Osteocyte (in vitro differentiated cells): Measurements from ENCODE around the gene SSTR5. TPM values are rescaled to one million over a fixed set of nuclear protein-coding genes. Genes with fewer than 3 reads are reported as not detected.

Experiments
- DNase-seq: peaks from one replicate; pipeline ENCODE4 v3.0.0; 2021; ENCODE audit warnings: mixed read lengths; ENCODE audit not compliant: unreplicated experiment; ENCODE audit errors: extremely low spot score
- H3K27ac Mint-ChIP-seq: one replicate; pipeline ENCODE4 v1.8.0; 2021; ENCODE audit warnings: mild to moderate bottlenecking, mixed read lengths; ENCODE audit not compliant: unreplicated experiment
- H3K27me3 Mint-ChIP-seq: one replicate; pipeline ENCODE4 v1.8.0; 2021; ENCODE audit warnings: mixed read lengths; ENCODE audit not compliant: unreplicated experiment
- H3K36me3 Mint-ChIP-seq: one replicate; pipeline ENCODE4 v1.8.0; 2021; ENCODE audit warnings: mixed read lengths; ENCODE audit not compliant: unreplicated experiment
- H3K4me1 Mint-ChIP-seq: one replicate; pipeline ENCODE4 v1.8.0; 2021; ENCODE audit warnings: mixed read lengths; ENCODE audit not compliant: unreplicated experiment
- H3K4me3 Mint-ChIP-seq: one replicate; pipeline ENCODE4 v1.8.0; 2021; ENCODE audit warnings: mild to moderate bottlenecking, moderate library complexity, mixed read lengths; ENCODE audit not compliant: unreplicated experiment
- H3K9me3 Mint-ChIP-seq: one replicate; pipeline ENCODE4 v1.8.0; 2021; ENCODE audit warnings: mixed read lengths; ENCODE audit not compliant: unreplicated experiment
- total RNA-seq: library from RNA; stranded (reverse); gene quantifications from 2 replicates; pipeline ENCODE4 v1.2.1, GENCODE V29; 2021
- TF ChIP-seq, protein P1 (sequence below): fragments of 200-600 bp; sonication (generic); IDR thresholded peaks from 2 replicates; pipeline ENCODE4 v1.5.0; 2021; ENCODE audit warnings: antibody characterized with exemption, mild to moderate bottlenecking, moderate library complexity

SSTR5 gene
- total RNA-seq, 1 donor from 2014 or later, result not detected

DNA sequence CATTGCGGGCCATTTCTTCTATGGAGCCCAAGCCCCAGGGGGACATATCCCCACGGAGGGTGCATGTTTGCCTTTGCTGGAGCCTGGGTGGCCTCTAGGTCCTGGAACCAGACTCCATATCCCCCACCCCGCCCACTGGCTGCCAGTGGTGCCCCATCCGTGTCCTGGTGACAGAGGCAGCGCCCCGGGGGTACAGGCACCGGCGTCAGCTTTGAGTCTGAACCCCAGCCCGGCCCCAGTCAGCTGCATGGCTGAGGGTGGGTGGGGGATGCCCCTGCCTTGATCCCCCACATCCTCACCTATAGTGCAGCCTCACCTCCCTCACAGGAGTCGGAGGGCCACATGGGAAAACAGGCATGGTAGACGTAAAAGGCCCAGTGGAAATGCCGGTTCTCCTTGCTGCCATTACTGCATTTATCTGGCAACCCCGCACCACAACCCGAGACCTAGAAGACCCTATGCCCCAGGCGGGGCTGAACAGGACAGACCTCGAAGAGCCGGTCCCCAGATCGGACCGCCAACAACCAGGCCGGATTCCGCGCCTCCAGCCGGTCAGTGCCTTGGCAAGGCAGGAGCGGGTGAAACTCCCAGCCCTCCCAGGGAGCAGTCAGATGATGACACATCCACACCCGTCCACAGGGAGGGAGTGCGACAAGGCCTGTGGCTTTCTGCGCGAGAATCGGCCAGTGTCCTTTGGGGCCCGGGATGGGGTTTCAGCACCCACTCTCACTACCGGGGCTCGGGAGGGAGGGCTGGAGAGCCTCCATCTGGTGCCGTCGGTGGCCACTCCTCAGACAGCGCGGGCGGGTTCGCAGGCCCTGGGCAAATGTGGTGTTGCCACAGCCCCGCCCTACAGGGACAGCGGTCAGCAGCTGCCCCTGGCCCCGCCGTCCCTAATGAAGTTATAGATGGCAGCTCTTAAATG lies 11.9 kb upstream of the SSTR5 start:
- H3K4me1 Mint-ChIP-seq, result no peaks in the 10 kb centered on the region
- DNase-seq, result no peak
- no peaks in the 10 kb centered on the region for H3K36me3 Mint-ChIP-seq
- TF ChIP-seq, protein P1, sequence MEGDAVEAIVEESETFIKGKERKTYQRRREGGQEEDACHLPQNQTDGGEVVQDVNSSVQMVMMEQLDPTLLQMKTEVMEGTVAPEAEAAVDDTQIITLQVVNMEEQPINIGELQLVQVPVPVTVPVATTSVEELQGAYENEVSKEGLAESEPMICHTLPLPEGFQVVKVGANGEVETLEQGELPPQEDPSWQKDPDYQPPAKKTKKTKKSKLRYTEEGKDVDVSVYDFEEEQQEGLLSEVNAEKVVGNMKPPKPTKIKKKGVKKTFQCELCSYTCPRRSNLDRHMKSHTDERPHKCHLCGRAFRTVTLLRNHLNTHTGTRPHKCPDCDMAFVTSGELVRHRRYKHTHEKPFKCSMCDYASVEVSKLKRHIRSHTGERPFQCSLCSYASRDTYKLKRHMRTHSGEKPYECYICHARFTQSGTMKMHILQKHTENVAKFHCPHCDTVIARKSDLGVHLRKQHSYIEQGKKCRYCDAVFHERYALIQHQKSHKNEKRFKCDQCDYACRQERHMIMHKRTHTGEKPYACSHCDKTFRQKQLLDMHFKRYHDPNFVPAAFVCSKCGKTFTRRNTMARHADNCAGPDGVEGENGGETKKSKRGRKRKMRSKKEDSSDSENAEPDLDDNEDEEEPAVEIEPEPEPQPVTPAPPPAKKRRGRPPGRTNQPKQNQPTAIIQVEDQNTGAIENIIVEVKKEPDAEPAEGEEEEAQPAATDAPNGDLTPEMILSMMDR, result no peak
- H3K4me3 Mint-ChIP-seq, result no peak overlapping the region
- H3K27ac Mint-ChIP-seq, result no peak overlapping the region
- H3K27me3 Mint-ChIP-seq, result no peaks in the 10 kb centered on the region
- H3K9me3 Mint-ChIP-seq, result peaks cover 5% of the 10 kb centered on the region

DNA sequence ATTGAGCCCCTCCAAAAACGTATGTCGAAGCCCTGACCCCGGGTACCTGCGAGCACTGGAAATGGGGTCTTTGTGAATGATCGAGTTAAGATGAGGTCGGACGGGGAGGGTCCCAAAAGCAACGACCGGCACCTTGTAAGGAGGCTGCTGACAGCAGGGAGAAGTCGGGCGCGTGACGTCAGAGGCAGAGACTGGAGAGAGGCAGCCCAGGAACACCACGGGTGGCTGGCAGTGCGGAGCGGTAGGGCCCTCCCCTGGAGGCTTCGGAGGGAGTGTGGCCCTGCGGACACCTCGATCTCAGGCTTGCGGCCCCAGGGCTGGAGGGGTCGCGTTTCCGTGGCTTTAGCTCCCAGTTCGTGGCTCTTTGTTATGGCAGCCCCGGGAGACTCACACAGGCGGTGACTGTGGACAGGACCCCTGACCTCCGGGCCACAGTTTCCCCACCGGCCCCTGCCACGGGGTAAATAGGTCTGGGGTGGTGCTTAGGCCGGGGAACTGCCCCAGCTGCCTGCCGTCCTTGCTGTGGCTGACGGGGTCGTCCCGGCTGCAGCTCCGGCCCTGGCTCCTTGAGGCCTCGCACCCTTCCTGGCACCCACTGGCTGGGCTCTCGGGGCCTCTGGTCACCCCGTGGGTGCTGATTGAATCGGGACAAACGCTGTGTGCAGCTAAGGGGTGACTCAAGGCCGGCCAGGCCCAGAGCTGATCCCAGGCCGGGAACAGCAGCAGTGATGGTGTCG lies 10.6 kb upstream of the SSTR5 start:
- Mint-ChIP-seq H3K4me3 (no peak overlapping the region), H3K27ac (no peak overlapping the region), H3K9me3 (peaks cover 5% of the 10 kb centered on the region), H3K4me1 (no peaks in the 10 kb centered on the region), H3K36me3 (no peaks in the 10 kb centered on the region), H3K27me3 (no peaks in the 10 kb centered on the region)
- TF ChIP-seq, protein P1, result no peak
- no peak for DNase-seq

DNA sequence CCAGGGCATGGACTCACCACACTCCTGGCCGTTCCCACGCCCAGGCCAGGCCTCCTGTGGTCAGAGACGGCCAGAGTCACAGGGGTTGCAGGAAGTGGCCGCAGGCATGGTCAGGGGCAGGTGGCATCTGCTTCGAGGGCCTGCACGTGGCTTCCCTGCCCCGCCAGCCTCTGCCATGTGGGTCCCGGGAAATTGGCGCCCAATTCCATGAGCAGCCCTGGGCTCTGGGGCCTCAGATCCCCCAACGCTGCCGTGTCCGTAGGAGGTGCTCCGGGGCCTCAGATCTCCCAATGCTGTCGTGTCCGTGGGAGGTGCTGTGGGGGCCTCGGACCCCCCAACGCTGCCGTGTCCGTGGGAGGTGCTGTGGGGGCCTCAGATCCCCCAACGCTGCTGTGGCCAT lies 9.7 kb upstream of the SSTR5 start:
- Mint-ChIP-seq H3K27ac (no peak overlapping the region), H3K36me3 (no peaks in the 10 kb centered on the region), H3K27me3 (peaks cover 3% of the 10 kb centered on the region), H3K9me3 (peaks cover 5% of the 10 kb centered on the region), H3K4me1 (no peaks in the 10 kb centered on the region), H3K4me3 (no peak overlapping the region)
- TF ChIP-seq, protein P1, result no peak
- no peak for DNase-seq

DNA sequence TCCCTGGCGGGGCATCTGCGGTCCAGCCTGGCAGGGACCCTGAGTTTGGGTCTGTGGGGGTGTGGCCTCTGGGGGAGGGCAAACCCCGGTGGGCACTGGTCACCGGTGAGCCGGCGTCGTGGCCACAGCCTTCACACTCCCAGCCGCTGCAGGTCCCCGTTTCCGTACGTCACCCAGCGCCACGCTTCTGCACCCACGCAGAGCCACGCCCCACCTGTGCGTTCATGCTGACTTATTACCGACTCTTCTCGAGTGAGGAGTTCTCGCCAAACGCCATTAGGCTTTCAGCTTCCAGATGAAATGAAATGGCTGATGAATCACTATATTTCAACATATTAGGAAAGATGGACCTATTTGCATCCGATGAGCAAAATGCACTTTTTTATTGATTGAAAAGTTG lies 8.8 kb upstream of the SSTR5 start:
- Mint-ChIP-seq H3K4me1 (no peaks in the 10 kb centered on the region), H3K27ac (no peak overlapping the region), H3K27me3 (peaks cover 3% of the 10 kb centered on the region), H3K9me3 (peaks cover 5% of the 10 kb centered on the region), H3K36me3 (no peaks in the 10 kb centered on the region), H3K4me3 (no peak overlapping the region)
- TF ChIP-seq, protein P1, result no peak
- DNase-seq, result no peak
